Mammary epithelial cell (primary cell): ENCODE results near the gene RNF223.

Experiments
- CTCF ChIP-seq, 2 donors: IDR thresholded peaks in 1 of 2; conservative IDR thresholded peaks in 1 of 2; 2 replicates each; pipeline ENCODE4 v1.5.1; 2011 to 2012; ENCODE audit warnings: inconsistent platforms in 2 of 2, low read length in 2 of 2, mild to moderate bottlenecking in 2 of 2, control low read depth in 1 of 2, low read depth in 1 of 2; ENCODE audit not compliant: insufficient read depth in 1 of 2; ENCODE audit errors: extremely low read depth in 1 of 2
- EZH2 ChIP-seq: IDR thresholded peaks from 2 replicates; pipeline ENCODE4 v1.6.1; 2012; ENCODE audit warnings: low read length, inconsistent platforms, borderline replicate concordance

- TF ChIP-seq CTCF (conservative IDR thresholded peaks at IDR 0.05 in 1 of 2, IDR thresholded peaks at IDR 0.05 in 1 of 2; ENCODE audit: extremely low read depth in 1 of 2, insufficient read depth in 1 of 2, low read depth in 1 of 2, low read length in 2 of 2): no peak
- no peak for TF ChIP-seq EZH2
These were observed 18.9 kb upstream of the RNF223 start for GRCh38 chr1:1092894-1093609.
